ENCODE results near the gene PDE4B. TPM values are rescaled to one million over a fixed set of nuclear protein-coding genes. Genes with fewer than 3 reads are reported as not detected.

The PDE4B gene
- polyA plus RNA-seq, 1 experiment: 17.6 TPM

DNA sequence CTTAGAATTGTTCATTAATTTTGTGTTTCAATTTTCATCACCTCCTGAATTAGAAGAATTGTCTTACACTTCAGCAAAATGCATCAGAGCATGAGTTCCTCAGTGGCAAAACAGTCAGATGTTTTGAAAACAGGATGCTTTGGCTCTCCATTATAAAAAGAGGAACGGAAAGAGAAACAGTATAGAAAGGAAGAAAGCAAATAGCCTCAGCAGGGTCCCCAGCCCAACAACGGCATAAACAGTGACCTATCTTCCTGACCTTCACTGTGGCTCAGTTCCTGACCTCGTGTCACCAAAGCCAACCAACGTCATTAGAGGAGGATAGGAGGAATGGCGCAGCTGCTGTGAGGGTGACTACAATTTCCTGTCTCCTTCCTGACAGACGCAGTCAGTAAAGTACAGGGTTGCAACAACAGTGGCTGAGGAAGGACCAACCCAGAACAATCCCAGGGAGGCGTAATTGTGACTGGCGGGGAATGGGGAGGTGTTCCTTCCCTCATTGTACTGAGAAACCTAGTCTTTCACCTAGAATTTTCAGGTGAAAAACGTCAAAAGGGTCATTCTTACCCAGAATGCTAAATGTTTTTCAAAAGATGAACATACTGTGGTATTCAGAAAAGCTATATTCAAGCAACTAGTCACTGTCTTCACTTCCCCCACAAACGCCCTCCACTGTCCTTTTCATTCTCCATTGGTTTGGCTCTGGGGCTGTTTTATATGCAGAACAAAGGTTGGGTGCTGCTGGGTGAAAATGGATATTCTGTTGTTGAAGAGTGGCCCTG lies 543.4 kb downstream of the PDE4B start:
- H3K27me3 ChIP-seq (ENCODE audit: control insufficient read depth, insufficient read depth, low read length): no peaks in the 10 kb centered on the region
- ChIA-PET CTCF (interaction anchor here (1.7 kb wide), 1 partner anchor 110 kb away, joined by 5 read pairs; no protein-coding TSS in a partner anchor), POLR2A (no interaction called here)
- H3K27ac ChIP-seq (ENCODE audit: low read depth, low read length): no peak overlapping the region
- TF ChIP-seq, protein P1, sequence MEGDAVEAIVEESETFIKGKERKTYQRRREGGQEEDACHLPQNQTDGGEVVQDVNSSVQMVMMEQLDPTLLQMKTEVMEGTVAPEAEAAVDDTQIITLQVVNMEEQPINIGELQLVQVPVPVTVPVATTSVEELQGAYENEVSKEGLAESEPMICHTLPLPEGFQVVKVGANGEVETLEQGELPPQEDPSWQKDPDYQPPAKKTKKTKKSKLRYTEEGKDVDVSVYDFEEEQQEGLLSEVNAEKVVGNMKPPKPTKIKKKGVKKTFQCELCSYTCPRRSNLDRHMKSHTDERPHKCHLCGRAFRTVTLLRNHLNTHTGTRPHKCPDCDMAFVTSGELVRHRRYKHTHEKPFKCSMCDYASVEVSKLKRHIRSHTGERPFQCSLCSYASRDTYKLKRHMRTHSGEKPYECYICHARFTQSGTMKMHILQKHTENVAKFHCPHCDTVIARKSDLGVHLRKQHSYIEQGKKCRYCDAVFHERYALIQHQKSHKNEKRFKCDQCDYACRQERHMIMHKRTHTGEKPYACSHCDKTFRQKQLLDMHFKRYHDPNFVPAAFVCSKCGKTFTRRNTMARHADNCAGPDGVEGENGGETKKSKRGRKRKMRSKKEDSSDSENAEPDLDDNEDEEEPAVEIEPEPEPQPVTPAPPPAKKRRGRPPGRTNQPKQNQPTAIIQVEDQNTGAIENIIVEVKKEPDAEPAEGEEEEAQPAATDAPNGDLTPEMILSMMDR (IDR thresholded peaks at IDR 0.05; ENCODE audit: low read depth, low read length): no peak
- H3K4me3 ChIP-seq (ENCODE audit: low read depth, low read length): no peak overlapping the region
- no peak for DNase-seq (ENCODE audit: low read depth, low spot score)
- no peaks in the 10 kb centered on the region; the same call in 1 of the 2 replicates for H3K9me3 ChIP-seq (ENCODE audit: control insufficient read depth, insufficient read depth, low read length)

DNA sequence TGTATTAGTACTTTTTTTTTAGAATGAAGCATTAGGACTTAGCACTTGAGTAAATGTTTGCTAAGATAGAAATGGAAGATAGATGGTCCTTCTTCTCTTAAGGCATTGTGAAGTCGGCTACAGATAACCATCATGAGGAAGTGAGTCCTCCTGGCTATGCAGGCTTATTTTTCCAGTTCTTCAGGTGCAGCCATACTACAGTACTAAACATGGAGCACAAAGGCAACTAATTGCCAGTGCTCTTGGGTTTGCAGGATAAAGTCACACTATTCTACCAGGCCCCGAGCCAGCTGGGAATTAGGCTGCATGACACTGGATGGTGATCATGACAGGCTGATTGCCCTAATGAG lies 543.9 kb downstream of the PDE4B start:
- ChIA-PET CTCF (interaction anchor here (1.7 kb wide), 1 partner anchor 109 kb away, joined by 5 read pairs; no protein-coding TSS in a partner anchor), POLR2A (no interaction called here)
- no peak overlapping the region for H3K4me3 ChIP-seq (ENCODE audit: low read depth, low read length)
- no peaks in the 10 kb centered on the region for H3K27me3 ChIP-seq (ENCODE audit: control insufficient read depth, insufficient read depth, low read length)
- H3K9me3 ChIP-seq (ENCODE audit: control insufficient read depth, insufficient read depth, low read length): no peaks in the 10 kb centered on the region; the same call in 1 of the 2 replicates
- TF ChIP-seq, protein P1 (IDR thresholded peaks at IDR 0.05; ENCODE audit: low read depth, low read length): no peak
- no peak for DNase-seq (ENCODE audit: low read depth, low spot score)
- no peak overlapping the region for H3K27ac ChIP-seq (ENCODE audit: low read depth, low read length)

DNA sequence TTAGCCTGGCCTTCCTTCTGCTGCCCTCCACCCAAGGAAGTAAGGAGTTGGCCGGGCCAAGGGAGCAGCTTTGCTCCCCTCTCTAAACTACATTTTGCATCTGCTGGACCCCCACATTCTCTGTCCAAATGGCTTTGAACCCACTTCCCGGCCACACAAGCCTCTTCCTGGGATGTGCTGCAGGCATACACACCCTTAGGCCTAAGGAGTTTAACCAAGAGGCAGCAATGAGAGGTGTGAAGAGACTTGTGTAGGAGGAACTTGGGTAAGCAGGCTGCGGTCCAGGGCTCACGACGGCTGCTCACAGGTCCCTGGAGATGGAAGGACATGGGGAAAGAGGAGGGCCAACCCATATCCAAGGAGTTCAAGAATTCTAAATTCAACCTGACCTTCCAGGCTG lies 544.6 kb downstream of the PDE4B start:
- Histone ChIP-seq H3K4me3 (ENCODE audit: low read depth, low read length) (no peak overlapping the region), H3K9me3 (ENCODE audit: control insufficient read depth, insufficient read depth, low read length) (no peaks in the 10 kb centered on the region; the same call in 1 of the 2 replicates), H3K27me3 (ENCODE audit: control insufficient read depth, insufficient read depth, low read length) (no peaks in the 10 kb centered on the region), H3K27ac (ENCODE audit: low read depth, low read length) (no peak overlapping the region)
- no peak for DNase-seq (ENCODE audit: low read depth, low spot score)
- ChIA-PET POLR2A (no interaction called here), CTCF (no interaction called here)
- TF ChIP-seq, protein P1 (IDR thresholded peaks at IDR 0.05; ENCODE audit: low read depth, low read length): no peak

DNA sequence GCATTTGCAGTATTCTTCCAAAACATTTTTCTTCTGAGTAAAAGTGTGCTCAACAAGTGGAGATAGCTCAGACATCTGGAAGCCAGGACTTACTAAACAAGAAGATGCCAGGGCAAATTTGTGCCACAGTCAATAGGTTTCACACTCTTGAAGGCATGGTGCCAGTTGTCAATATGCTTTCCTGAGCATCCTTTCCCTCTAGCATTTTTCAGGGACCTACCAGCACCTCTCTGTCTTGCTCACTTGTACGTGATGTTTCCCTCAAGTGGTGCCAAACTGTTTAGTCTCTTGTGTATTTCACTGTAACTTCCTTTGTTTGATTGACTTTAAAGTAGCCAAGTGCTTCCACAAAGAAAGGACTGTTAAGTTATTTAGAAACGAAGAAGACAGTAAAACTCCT lies 547.2 kb downstream of the PDE4B start:
- TF ChIP-seq, protein P1 (IDR thresholded peaks at IDR 0.05; ENCODE audit: low read depth, low read length): no peak
- Histone ChIP-seq H3K9me3 (ENCODE audit: control insufficient read depth, insufficient read depth, low read length) (no peaks in the 10 kb centered on the region; the same call in 1 of the 2 replicates), H3K4me3 (ENCODE audit: low read depth, low read length) (no peak overlapping the region), H3K27ac (ENCODE audit: low read depth, low read length) (no peak overlapping the region), H3K27me3 (ENCODE audit: control insufficient read depth, insufficient read depth, low read length) (no peaks in the 10 kb centered on the region)
- DNase-seq (ENCODE audit: low read depth, low spot score): no peak
- POLR2A ChIA-PET: no interaction called here
- CTCF ChIA-PET: interaction anchor here (0.9 to 1.3 kb wide), 2 partner anchors 11 to 98 kb away, joined by 3 to 4 read pairs; no protein-coding TSS in a partner anchor

DNA sequence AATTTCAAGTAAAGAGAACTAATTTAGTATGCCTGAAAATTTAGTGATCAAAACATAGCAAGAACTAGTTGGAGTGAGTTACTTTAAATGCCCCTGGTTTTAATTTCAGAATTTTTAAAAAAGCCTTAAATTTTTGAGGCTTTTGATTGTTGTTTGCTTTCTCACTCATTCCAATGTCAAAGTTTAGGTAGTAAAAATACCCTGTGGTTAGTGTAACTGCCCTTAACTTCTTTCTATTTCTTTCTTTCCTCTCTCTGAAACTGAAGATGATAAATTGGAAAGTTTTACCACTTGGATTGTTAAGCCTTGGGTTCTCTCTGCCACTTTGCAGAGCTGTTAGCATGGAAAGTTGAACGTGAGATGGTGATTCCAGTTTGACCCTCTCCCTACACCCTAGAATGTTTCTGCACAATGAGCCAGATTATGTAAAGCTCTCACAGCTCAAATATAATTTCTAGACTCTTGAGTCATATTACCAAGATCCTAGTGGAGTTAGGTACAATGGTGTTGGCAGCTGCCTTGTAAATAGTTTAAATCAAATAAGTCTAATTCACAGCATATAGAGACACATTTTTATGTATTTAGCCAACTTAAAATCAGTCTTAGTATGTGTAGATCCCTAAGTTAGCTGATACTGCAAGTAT lies 548.9 kb downstream of the PDE4B start:
- TF ChIP-seq, protein P1 (IDR thresholded peaks at IDR 0.05; ENCODE audit: low read depth, low read length): no peak
- Histone ChIP-seq H3K27me3 (ENCODE audit: control insufficient read depth, insufficient read depth, low read length) (no peaks in the 10 kb centered on the region), H3K9me3 (ENCODE audit: control insufficient read depth, insufficient read depth, low read length) (no peaks in the 10 kb centered on the region; the same call in 1 of the 2 replicates), H3K4me3 (ENCODE audit: low read depth, low read length) (no peak overlapping the region), H3K27ac (ENCODE audit: low read depth, low read length) (no peak overlapping the region)
- DNase-seq (ENCODE audit: low read depth, low spot score): no peak
- ChIA-PET CTCF (interaction anchor here (1.3 kb wide), 1 partner anchor 10 kb away, joined by 4 read pairs; no protein-coding TSS in a partner anchor), POLR2A (no interaction called here)
